ENCODE results near the gene NDUFAB1.
"Not testable (repeated sequence)": the region's sequence is repeated elsewhere in the genome, so short reads cannot be mapped to it uniquely, and the experiment has no call there.

The NDUFAB1 gene

DNA sequence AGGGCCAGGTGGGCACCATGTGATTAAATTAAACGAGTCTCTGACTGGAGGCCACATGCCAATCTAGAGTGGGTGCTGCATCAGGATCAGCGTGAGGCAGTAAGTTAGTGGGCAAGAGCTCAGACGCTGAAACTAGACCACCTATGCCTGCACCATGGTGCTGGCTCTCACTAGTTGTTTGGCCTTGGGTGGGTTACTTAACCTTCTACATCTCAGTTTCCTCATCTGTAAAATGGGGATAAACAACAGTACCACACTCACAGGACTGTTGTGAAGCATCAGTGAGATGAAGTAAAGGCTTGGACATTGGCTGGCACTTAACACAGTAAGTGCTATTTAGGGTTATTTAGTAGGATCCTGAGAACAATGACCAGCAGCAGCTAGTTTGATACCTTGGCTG, 5.9 kb downstream of the NDUFAB1 start:
- Histone ChIP-seq H3K4me2 (ENCODE audit: low read length) (no peak overlapping the region), H3K4me1 (peaks cover 7% of the 10 kb centered on the region), H3K27ac (no peak overlapping the region), H3K9me3 (ENCODE audit: control insufficient read depth, low read length) (no peaks in the 10 kb centered on the region), H2AFZ (no peak overlapping the region), H3K27me3 (ENCODE audit: control insufficient read depth, insufficient read depth, low read length) (no peaks in the 10 kb centered on the region), H3K9ac (no peak overlapping the region), H3K79me2 (peaks cover 60% of the 10 kb centered on the region), H3K36me3 (ENCODE audit: control insufficient read depth, insufficient read depth, low read length) (no peaks in the 10 kb centered on the region), H3K4me3 (ENCODE audit: low read depth, low read length) (no peak overlapping the region)
- TF ChIP-seq, protein P1, sequence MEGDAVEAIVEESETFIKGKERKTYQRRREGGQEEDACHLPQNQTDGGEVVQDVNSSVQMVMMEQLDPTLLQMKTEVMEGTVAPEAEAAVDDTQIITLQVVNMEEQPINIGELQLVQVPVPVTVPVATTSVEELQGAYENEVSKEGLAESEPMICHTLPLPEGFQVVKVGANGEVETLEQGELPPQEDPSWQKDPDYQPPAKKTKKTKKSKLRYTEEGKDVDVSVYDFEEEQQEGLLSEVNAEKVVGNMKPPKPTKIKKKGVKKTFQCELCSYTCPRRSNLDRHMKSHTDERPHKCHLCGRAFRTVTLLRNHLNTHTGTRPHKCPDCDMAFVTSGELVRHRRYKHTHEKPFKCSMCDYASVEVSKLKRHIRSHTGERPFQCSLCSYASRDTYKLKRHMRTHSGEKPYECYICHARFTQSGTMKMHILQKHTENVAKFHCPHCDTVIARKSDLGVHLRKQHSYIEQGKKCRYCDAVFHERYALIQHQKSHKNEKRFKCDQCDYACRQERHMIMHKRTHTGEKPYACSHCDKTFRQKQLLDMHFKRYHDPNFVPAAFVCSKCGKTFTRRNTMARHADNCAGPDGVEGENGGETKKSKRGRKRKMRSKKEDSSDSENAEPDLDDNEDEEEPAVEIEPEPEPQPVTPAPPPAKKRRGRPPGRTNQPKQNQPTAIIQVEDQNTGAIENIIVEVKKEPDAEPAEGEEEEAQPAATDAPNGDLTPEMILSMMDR (IDR thresholded peaks at IDR 0.05) = no peak

DNA sequence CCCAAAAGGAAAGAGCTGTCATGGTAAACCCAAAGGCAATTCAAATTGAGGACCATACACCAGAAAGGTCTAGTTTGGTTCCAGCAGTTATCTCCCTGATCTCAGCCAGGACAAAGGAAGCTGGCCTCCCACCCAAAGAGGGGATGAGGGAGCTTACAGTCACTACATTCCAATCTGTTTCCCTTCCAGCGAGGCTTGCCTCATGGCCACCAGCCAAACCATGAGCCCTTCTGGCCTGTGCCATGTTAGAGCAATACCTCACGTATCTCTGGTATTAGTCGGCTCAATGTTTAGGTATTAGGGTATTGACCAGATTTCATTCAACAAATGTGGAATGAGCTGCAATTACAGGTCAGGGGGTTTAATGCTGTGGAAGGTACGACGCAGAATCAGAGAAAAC, 8.4 kb downstream of the NDUFAB1 start:
- Histone ChIP-seq H2AFZ (no peak overlapping the region), H3K4me3 (ENCODE audit: low read depth, low read length) (no peak overlapping the region), H3K9me3 (ENCODE audit: control insufficient read depth, low read length) (no peaks in the 10 kb centered on the region), H3K36me3 (ENCODE audit: control insufficient read depth, insufficient read depth, low read length) (no peaks in the 10 kb centered on the region), H3K27ac (no peak overlapping the region), H3K27me3 (ENCODE audit: control insufficient read depth, insufficient read depth, low read length) (no peaks in the 10 kb centered on the region), H3K9ac (no peak overlapping the region), H3K79me2 (peaks cover 42% of the 10 kb centered on the region), H3K4me2 (ENCODE audit: low read length) (no peak overlapping the region), H3K4me1 (no peaks in the 10 kb centered on the region)
- TF ChIP-seq, protein P1 (IDR thresholded peaks at IDR 0.05) = no peak

DNA sequence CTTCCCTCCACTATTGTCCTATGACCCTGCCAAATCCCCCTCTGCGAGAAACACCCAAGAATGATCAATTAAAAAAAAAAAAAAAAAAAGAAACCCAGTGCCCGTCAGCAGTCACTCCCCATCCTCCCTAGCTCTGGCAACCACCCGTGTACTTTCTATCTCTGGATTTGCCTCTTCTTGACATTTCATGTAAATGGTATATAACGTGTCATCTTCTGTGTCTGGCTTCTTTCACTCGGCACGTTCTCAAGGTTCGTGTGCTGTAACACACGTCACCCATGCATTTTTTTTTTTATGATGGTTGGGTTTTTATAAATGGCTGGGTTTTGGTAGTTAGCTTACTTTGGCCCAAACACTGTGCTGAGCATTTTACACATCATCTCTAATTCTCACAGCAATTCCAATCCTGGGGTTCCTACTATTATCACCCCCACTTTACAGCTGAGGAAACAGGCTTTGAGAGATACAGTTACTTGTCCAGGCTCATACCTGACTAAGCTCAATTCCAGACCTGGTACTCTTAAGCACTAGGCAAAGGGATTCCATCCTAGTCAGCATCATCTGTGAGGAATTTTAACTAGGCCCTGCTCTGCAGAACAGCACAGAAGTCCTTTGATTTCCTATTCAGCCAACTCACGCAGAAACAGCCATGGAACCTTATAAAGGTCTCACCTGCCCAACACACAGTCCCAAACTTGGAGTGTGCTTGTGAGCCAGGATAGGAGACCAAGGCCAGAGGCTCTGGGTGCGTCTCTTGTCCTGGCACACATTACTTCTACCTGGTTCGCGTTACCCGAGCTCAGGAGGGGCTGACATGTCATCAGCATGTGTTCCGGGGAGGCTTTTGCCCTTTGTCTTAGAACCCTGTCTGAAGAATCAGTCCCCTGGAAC, 11.7 kb downstream of the NDUFAB1 start:
- Histone ChIP-seq H3K9me3 (ENCODE audit: control insufficient read depth, low read length) (no peaks in the 10 kb centered on the region), H3K4me1 (no peaks in the 10 kb centered on the region), H2AFZ (no peak overlapping the region), H3K4me3 (ENCODE audit: low read depth, low read length) (no peak overlapping the region), H3K79me2 (peaks cover 10% of the 10 kb centered on the region), H3K27ac (no peak overlapping the region), H3K9ac (no peak overlapping the region), H3K4me2 (ENCODE audit: low read length) (no peak overlapping the region), H3K27me3 (ENCODE audit: control insufficient read depth, insufficient read depth, low read length) (no peaks in the 10 kb centered on the region), H3K36me3 (ENCODE audit: control insufficient read depth, insufficient read depth, low read length) (no peaks in the 10 kb centered on the region)
- TF ChIP-seq, protein P1 (IDR thresholded peaks at IDR 0.05) = no peak

DNA sequence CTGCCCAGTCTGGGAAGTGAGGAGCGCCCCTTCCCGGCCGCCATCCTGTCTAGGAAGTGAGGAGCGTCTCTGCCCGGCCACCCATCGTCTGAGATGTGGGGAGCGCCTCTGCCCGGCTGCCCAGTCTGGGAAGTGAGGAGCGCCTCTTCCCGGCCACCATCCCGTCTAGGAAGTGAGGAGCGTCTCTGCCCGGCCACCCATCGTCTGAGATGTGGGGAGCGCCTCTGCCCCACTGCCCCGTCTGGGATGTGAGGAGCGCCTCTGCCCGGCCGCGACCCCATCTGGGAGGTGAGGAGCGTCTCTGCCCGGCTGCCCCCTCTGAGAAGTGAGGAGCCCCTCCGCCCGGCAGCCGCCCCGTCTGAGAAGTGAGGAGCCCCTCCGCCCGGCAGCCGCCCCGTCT, 12.8 kb downstream of the NDUFAB1 start:
- H3K27me3 ChIP-seq (ENCODE audit: control insufficient read depth, insufficient read depth, low read length); H3K27ac ChIP-seq; H3K9ac ChIP-seq; H3K79me2 ChIP-seq; H3K4me1 ChIP-seq; H3K4me3 ChIP-seq (ENCODE audit: low read depth, low read length); H3K4me2 ChIP-seq (ENCODE audit: low read length); H2AFZ ChIP-seq; H3K9me3 ChIP-seq (ENCODE audit: control insufficient read depth, low read length); H3K36me3 ChIP-seq (ENCODE audit: control insufficient read depth, insufficient read depth, low read length): not testable (repeated sequence)

DNA sequence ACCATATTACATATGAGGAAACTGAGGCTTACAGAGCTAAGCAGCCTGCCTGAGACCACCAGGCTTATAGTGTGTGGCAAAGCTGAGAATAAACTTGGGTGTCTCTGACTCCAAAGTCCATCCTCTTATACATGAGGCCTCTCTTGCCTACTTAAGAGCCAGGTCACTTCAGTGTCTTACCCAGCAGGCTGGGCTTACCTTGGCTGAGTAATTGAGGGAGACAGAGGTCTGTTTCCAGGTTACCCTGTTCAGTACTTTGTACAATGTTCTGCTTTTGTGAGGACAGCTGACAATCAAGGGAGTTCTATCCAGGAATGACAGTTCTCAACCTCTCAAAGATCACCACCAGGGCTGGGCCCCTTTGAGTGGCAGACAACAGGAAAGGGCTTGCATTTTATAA, 14.4 kb downstream of the NDUFAB1 start:
- Histone ChIP-seq H3K9ac (no peak overlapping the region), H3K27me3 (ENCODE audit: control insufficient read depth, insufficient read depth, low read length) (no peaks in the 10 kb centered on the region), H3K9me3 (ENCODE audit: control insufficient read depth, low read length) (no peaks in the 10 kb centered on the region), H3K36me3 (ENCODE audit: control insufficient read depth, insufficient read depth, low read length) (no peaks in the 10 kb centered on the region), H3K79me2 (no peaks in the 10 kb centered on the region), H3K27ac (no peak overlapping the region), H3K4me1 (no peaks in the 10 kb centered on the region), H3K4me3 (ENCODE audit: low read depth, low read length) (no peak overlapping the region), H3K4me2 (ENCODE audit: low read length) (no peak overlapping the region), H2AFZ (no peak overlapping the region)
- TF ChIP-seq, protein P1 (IDR thresholded peaks at IDR 0.05) = no peak
